Tibial nerve (tissue), 4 donors: Measurements from ENCODE around the gene SPTY2D1. TPM values are rescaled to one million over a fixed set of nuclear protein-coding genes. Genes with fewer than 3 reads are reported as not detected.

ENCODE experiments used
- DNase-seq, 2 donors: peaks; one replicate each; pipeline ENCODE4 v3.0.0-alpha.2; 2019; ENCODE audit warnings: low spot score in 2 of 2
- H3K27ac ChIP-seq, 4 donors: fragments of 200-600 bp; sonication (generic) in 3 of 4; one replicate each; pipeline ENCODE4 v1.5.1; 2017 to 2019; ENCODE audit warnings: mild to moderate bottlenecking in 1 of 4
- H3K27me3 ChIP-seq, 2 donors: fragments of 200-600 bp; sonication (generic) in 1 of 2; one replicate each; pipeline versions ENCODE4 v1.5.1 to v1.6.0; 2017 to 2019
- H3K36me3 ChIP-seq, 3 donors: fragments of 200-600 bp; sonication (generic); one replicate each; pipeline ENCODE4 v1.5.1; 2018 to 2019
- H3K4me1 ChIP-seq, 4 donors: fragments of 200-600 bp; sonication (generic) in 3 of 4; one replicate each; pipeline ENCODE4 v1.5.1; 2017 to 2019
- H3K4me3 ChIP-seq, 4 donors: fragments of 200-600 bp; sonication (generic) in 3 of 4; one replicate each; pipeline ENCODE4 v1.5.1; 2017 to 2019; ENCODE audit warnings: mild to moderate bottlenecking in 1 of 4, moderate library complexity in 1 of 4
- H3K9me3 ChIP-seq, 4 donors: fragments of 200-600 bp; sonication (generic) in 3 of 4; one replicate each; pipeline ENCODE4 v1.5.1; 2017 to 2019
- EP300 ChIP-seq, 2 donors: sonication (generic); formaldehyde crosslinking; IDR thresholded peaks; one replicate each; pipeline ENCODE4 v1.6.1; 2017; ENCODE audit warnings: antibody characterized with exemption in 2 of 2, mild to moderate bottlenecking in 1 of 2
- POLR2A ChIP-seq, 2 donors: fragments of 450-650 bp; IDR thresholded peaks; one replicate each; pipeline ENCODE4 v1.6.1; 2017; ENCODE audit warnings: antibody characterized with exemption in 2 of 2, mild to moderate bottlenecking in 2 of 2, moderate library complexity in 2 of 2
- WGBS, 2 donors: methylation state at CpG; one replicate each; pipeline ENCODE4 v1.1.5; 2018; 5-methylcytosine and 5-hydroxymethylcytosine counted together
- total RNA-seq, 4 donors: library from RNA; depleted of rRNA; stranded (reverse); fragments of >200 nt; gene quantifications; one replicate each; pipeline ENCODE4 v1.1.0, GENCODE V29; 2016
- TF ChIP-seq, protein P1 (sequence below), 5 experiments: fragments of 200-600 bp in 3 of 5; fragments of 450-650 bp in 2 of 5; sonication (generic) in 3 of 5; IDR thresholded peaks; one replicate each; pipeline ENCODE4 v1.5.1; 2016 to 2019; ENCODE audit warnings: antibody characterized with exemption in 5 of 5, mild to moderate bottlenecking in 3 of 5, moderate library complexity in 2 of 5

Gene SPTY2D1
- total RNA-seq, 4 donors from 2014 or later: 12.3 to 24.3 (median 16.9) TPM

DNA sequence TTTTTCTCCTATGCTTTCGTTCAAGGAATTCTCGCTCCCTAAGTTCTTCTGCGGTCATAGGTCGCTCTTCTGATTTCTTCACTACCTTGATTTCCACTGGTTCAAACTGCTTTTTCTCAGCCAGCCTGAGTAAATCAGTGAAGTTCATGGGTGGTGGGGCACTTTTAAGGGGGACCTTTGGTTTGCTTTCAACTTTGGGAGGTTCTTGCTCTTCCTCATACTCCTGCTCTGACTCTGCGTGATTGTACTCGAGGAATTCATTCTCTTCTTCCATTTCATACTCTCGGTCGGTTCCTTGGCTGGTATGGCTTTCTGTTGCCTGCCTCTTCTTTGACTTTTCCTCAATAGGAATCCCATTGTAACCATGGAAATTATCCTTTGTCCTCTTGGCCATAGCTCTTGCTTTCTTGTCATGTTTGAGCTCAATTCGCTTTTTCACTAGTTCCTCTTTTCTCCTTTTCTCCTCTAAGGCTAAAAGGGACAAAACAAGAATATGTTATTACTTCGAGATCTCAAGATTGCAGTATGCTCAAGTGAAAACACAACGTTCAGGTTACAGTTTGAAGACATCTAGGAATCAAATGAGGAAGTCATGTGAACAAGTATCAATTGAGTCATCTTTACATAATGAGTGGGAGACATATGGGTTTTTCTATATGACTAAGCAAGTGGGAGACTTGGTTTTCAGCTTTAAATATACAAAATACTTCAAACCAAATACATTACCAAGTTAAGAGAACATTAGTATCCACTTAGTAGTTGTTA, 18.3 kb downstream of the SPTY2D1 start:
- Histone ChIP-seq H3K27ac (no peak overlapping the region), H3K4me3 (no peak overlapping the region), H3K36me3 (peaks cover 0 to 45% (median 26%) of the 10 kb centered on the region in 3 donors), H3K27me3 (no peaks in the 10 kb centered on the region), H3K4me1 (peaks cover 0 to 31% (median 10%) of the 10 kb centered on the region in 4 donors), H3K9me3 (no peaks in the 10 kb centered on the region)
- 91% methylated on average over 11 of the region's 11 CpGs for WGBS, 2 donors
- DNase-seq: no peak
- TF ChIP-seq, protein P1, sequence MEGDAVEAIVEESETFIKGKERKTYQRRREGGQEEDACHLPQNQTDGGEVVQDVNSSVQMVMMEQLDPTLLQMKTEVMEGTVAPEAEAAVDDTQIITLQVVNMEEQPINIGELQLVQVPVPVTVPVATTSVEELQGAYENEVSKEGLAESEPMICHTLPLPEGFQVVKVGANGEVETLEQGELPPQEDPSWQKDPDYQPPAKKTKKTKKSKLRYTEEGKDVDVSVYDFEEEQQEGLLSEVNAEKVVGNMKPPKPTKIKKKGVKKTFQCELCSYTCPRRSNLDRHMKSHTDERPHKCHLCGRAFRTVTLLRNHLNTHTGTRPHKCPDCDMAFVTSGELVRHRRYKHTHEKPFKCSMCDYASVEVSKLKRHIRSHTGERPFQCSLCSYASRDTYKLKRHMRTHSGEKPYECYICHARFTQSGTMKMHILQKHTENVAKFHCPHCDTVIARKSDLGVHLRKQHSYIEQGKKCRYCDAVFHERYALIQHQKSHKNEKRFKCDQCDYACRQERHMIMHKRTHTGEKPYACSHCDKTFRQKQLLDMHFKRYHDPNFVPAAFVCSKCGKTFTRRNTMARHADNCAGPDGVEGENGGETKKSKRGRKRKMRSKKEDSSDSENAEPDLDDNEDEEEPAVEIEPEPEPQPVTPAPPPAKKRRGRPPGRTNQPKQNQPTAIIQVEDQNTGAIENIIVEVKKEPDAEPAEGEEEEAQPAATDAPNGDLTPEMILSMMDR (IDR thresholded peaks at IDR 0.05): no peak
- TF ChIP-seq POLR2A (IDR thresholded peaks at IDR 0.05) (no peak), EP300 (IDR thresholded peaks at IDR 0.05) (no peak)

DNA sequence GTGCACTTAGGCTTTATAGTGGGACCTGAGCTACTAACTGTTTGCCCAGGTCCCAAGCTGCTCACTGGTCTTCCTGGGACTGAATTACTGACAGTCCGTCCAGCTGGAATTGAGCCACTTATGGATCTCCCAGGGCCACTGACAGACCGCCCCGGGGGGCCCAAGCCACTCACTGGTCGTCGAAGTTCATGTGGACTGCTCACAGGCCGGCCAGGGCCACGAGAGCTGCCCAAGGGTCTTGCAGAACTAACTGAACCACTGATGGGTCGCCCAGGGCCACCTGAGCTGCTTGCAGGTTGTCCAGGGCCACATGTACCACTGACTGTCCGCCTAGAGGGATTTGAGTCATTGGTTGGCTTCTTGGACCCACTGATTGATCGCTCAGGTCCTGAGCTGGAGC, 19.5 kb downstream of the SPTY2D1 start:
- H3K27me3 ChIP-seq: no peaks in the 10 kb centered on the region
- 91 to 94% methylated on average over 5 to 8 of the region's 10 CpGs for WGBS, 2 donors
- H3K4me1 ChIP-seq: peaks cover 0 to 27% (median 10%) of the 10 kb centered on the region in 4 donors
- H3K36me3 ChIP-seq: peaks cover 0 to 57% (median 27%) of the 10 kb centered on the region in 3 donors
- DNase-seq: no peak
- H3K27ac ChIP-seq: no peak overlapping the region
- no peak overlapping the region for H3K4me3 ChIP-seq
- no peaks in the 10 kb centered on the region for H3K9me3 ChIP-seq
- TF ChIP-seq EP300 (IDR thresholded peaks at IDR 0.05) (no peak), POLR2A (IDR thresholded peaks at IDR 0.05) (no peak)
- TF ChIP-seq, protein P1 (IDR thresholded peaks at IDR 0.05): no peak

DNA sequence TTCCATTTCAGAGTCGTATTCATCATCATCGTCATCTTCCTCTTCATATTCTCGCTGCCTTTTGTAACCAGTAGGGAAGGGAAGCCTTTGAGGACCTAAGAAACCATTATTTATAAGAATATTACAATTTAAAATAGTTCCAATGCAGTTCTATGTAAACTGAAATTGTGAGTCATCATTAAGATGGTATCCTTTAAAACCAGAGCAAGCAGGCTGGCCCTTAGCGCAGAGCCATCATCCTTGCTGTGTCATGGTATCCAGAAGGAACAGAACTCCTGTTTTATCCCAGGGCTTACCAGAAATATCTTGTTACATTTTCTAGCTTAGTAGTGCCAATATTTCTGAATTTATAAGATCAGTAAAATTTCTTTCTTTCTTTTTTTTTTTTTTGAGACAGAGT, 21.7 kb downstream of the SPTY2D1 start:
- WGBS, 2 donors: 95 to 97% methylated on average over 4 of the region's 4 CpGs
- TF ChIP-seq EP300 (IDR thresholded peaks at IDR 0.05) (no peak), POLR2A (IDR thresholded peaks at IDR 0.05) (no peak)
- TF ChIP-seq, protein P1 (IDR thresholded peaks at IDR 0.05): no peak

DNA sequence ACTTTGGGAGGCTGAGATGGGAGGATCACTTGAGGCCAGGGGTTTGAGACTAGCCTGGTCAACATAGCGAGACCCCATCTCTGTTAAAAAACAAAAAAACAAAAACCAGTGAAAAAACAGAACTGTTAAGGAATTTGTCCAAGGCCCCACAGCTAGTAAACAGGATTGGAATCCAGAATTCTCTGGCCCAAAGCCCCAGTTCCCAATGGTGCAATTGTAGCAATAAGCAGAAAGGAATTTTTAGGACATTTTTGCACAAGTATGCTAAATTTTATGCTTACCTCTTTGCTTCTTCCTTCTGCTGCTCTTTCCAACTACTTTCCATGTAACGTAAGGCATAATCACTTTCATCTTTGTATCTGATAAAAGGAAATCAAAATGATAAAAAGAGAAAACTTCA, 22.9 kb downstream of the SPTY2D1 start:
- no peak overlapping the region for H3K4me3 ChIP-seq
- WGBS, 2 donors: 76 to 89% methylated on average over 2 of the region's 2 CpGs
- no peak overlapping the region for H3K27ac ChIP-seq
- TF ChIP-seq, protein P1 (IDR thresholded peaks at IDR 0.05): no peak
- TF ChIP-seq POLR2A (IDR thresholded peaks at IDR 0.05): no peak
- DNase-seq: no peak
- H3K27me3 ChIP-seq: no peaks in the 10 kb centered on the region
- peaks cover 0 to 84% (median 32%) of the 10 kb centered on the region in 3 donors for H3K36me3 ChIP-seq
- no peaks in the 10 kb centered on the region for H3K9me3 ChIP-seq
- no peaks in the 10 kb centered on the region for H3K4me1 ChIP-seq

More for the DNA sequence above, 21.7 kb downstream of the SPTY2D1 start:
- no peaks in the 10 kb centered on the region for H3K9me3 ChIP-seq
- peaks cover 0 to 77% (median 32%) of the 10 kb centered on the region in 3 donors for H3K36me3 ChIP-seq
- H3K4me1 ChIP-seq: peaks cover 0 to 7% (median 0%) of the 10 kb centered on the region in 4 donors
- H3K27me3 ChIP-seq: no peaks in the 10 kb centered on the region
- H3K4me3 ChIP-seq: no peak overlapping the region
- DNase-seq: no peak
- no peak overlapping the region for H3K27ac ChIP-seq

DNA sequence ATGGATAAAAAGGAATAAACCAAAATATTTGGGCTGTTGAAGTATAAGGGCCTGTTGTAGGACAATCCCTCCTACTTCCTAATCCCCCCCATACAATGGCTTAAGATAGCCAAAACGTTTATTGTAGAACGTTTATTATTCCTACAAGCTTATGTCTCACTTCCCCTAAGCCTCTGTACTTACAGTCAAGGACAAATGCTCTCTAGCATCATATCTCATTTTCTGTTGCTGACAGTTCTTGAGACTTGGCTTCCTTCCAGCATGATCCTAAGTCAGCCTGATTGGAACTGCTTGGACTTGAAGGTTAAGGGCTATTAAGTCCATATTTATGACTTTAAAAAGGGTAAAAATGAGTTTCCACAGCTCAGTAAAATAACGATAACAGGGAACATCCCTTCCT, 25.8 kb downstream of the SPTY2D1 start:
- H3K27ac ChIP-seq: no peak overlapping the region
- peaks cover 0 to 80% (median 15%) of the 10 kb centered on the region in 3 donors for H3K36me3 ChIP-seq
- no peaks in the 10 kb centered on the region for H3K9me3 ChIP-seq
- DNase-seq: no peak
- no peak overlapping the region for H3K4me3 ChIP-seq
- 56 to 68% methylated on average over 3 of the region's 3 CpGs for WGBS, 2 donors
- no peaks in the 10 kb centered on the region for H3K4me1 ChIP-seq
- TF ChIP-seq POLR2A (IDR thresholded peaks at IDR 0.05) (no peak), EP300 (IDR thresholded peaks at IDR 0.05) (no peak)
- TF ChIP-seq, protein P1 (IDR thresholded peaks at IDR 0.05): no peak
- no peaks in the 10 kb centered on the region for H3K27me3 ChIP-seq
